DOHH2 (cell line): ENCODE results near the gene POP4.
"Not testable (repeated sequence)": the region's sequence is repeated elsewhere in the genome, so short reads cannot be mapped to it uniquely, and the experiment has no call there.

Experiments
- H3F3A ChIP-seq: fragments of 200-600 bp; sonication (generic), shearing (Covaris generic); 2 replicates; pipeline ENCODE4 v1.6.0; 2016; ENCODE audit warnings: antibody characterized with exemption, mild to moderate bottlenecking; ENCODE audit not compliant: control insufficient read depth, insufficient read depth
- H3K27ac ChIP-seq: fragments of 200-600 bp; sonication (generic); 2 replicates; pipeline ENCODE4 v1.5.1; 2014; ENCODE audit warnings: low read depth, mild to moderate bottlenecking, low read length, moderate library complexity
- H3K27me3 ChIP-seq: fragments of 200-600 bp; sonication (generic); 2 replicates; pipeline ENCODE4 v1.6.1; 2014; ENCODE audit warnings: mild to moderate bottlenecking, low read length, mixed read lengths; ENCODE audit not compliant: control insufficient read depth
- H3K36me3 ChIP-seq: fragments of 200-600 bp; sonication (generic); 2 replicates; pipeline ENCODE4 v1.6.1; 2014; ENCODE audit warnings: mild to moderate bottlenecking, low read length, moderate library complexity, mixed read lengths; ENCODE audit not compliant: control insufficient read depth
- H3K4me1 ChIP-seq: fragments of 200-600 bp; sonication (generic); 2 replicates; pipeline ENCODE4 v1.6.1; 2014; ENCODE audit warnings: mild to moderate bottlenecking, low read length, mixed read lengths; ENCODE audit not compliant: control insufficient read depth
- H3K4me2 ChIP-seq: fragments of 200-600 bp; sonication (generic); 2 replicates; pipeline ENCODE4 v1.6.0; 2014; ENCODE audit warnings: mild to moderate bottlenecking, low read length, moderate library complexity
- H3K4me3 ChIP-seq: fragments of 200-600 bp; sonication (generic); 2 replicates; pipeline ENCODE4 v1.5.1; 2014; ENCODE audit warnings: mild to moderate bottlenecking, low read length, mixed read lengths
- H3K79me2 ChIP-seq: fragments of 200-600 bp; sonication (generic); 2 replicates; pipeline ENCODE4 v1.6.1; 2014; ENCODE audit warnings: mild to moderate bottlenecking, low read length, mixed read lengths; ENCODE audit not compliant: control insufficient read depth
- H3K9me2 ChIP-seq: fragments of 200-600 bp; sonication (generic); replicated peaks from 2 replicates; pipeline ENCODE4 v1.6.1; 2014; ENCODE audit warnings: mild to moderate bottlenecking, low read length, mixed read lengths; ENCODE audit not compliant: control insufficient read depth
- H3K9me3 ChIP-seq: fragments of 200-600 bp; sonication (generic); 2 replicates; pipeline ENCODE4 v1.6.1; 2014; ENCODE audit warnings: antibody characterized with exemption, low read length, mixed read lengths; ENCODE audit not compliant: control insufficient read depth, insufficient read depth
- H4K20me1 ChIP-seq: fragments of 200-600 bp; sonication (generic); 2 replicates; pipeline ENCODE4 v1.6.0; 2014; ENCODE audit warnings: low read depth, mild to moderate bottlenecking, antibody characterized with exemption, low read length, moderate library complexity; ENCODE audit not compliant: control insufficient read depth, insufficient read depth
- CTCF ChIP-seq: fragments of 200-600 bp; sonication (generic); IDR thresholded peaks from one replicate; pipeline ENCODE4 v1.5.1; 2014; ENCODE audit warnings: antibody characterized with exemption, mild to moderate bottlenecking, low read depth, low read length; ENCODE audit not compliant: poor library complexity, severe bottlenecking
- EZH2phosphoT487 ChIP-seq: fragments of 200-600 bp; sonication (generic); IDR thresholded peaks from 2 replicates; pipeline ENCODE4 v1.6.1; 2017; ENCODE audit warnings: borderline replicate concordance, mild to moderate bottlenecking, antibody characterized with exemption, low read length, moderate library complexity, mixed read lengths

The POP4 gene

GRCh38 chr19:29625186-29625651, 19.1 kb downstream of the POP4 start:
- no peaks in the 10 kb centered on the region for H3K9me2 ChIP-seq
- no peaks in the 10 kb centered on the region for H3K36me3 ChIP-seq
- no peak overlapping the region for H3K27ac ChIP-seq
- H3F3A ChIP-seq, result no peaks in the 10 kb centered on the region
- H3K79me2 ChIP-seq, result no peaks in the 10 kb centered on the region
- 0 out of 2 replicates have a peak, but pooled peaks cover 11% of the 10 kb centered on the region for H3K27me3 ChIP-seq
- no peaks in the 10 kb centered on the region for H3K9me3 ChIP-seq
- H4K20me1 ChIP-seq, result no peaks in the 10 kb centered on the region
- H3K4me1 ChIP-seq, result no peaks in the 10 kb centered on the region
- no peak overlapping the region for H3K4me3 ChIP-seq
- no peak for TF ChIP-seq EZH2phosphoT487
- no peak for TF ChIP-seq CTCF
- no peak overlapping the region for H3K4me2 ChIP-seq

- Histone ChIP-seq H3K9me2 (no peaks in the 10 kb centered on the region), H3K4me1 (no peaks in the 10 kb centered on the region), H3K79me2 (no peaks in the 10 kb centered on the region), H3K4me3 (no peak overlapping the region), H3K4me2 (no peak overlapping the region), H3F3A (no peaks in the 10 kb centered on the region), H3K27me3 (0 out of 2 replicates have a peak, but pooled peaks cover 10% of the 10 kb centered on the region), H3K36me3 (no peaks in the 10 kb centered on the region), H4K20me1 (no peaks in the 10 kb centered on the region), H3K27ac (no peak overlapping the region), H3K9me3 (no peaks in the 10 kb centered on the region)
- no peak for TF ChIP-seq EZH2phosphoT487
Measured at GRCh38 chr19:29626386-29626785, 20.3 kb downstream of the POP4 start.

GRCh38 chr19:29626832-29627231, 20.7 kb downstream of the POP4 start:
- not testable (repeated sequence) for H3K9me2 ChIP-seq

GRCh38 chr19:29628661-29629385, 22.7 kb downstream of the POP4 start:
- Histone ChIP-seq H3K4me3 (no peak overlapping the region), H4K20me1 (no peaks in the 10 kb centered on the region), H3K9me3 (no peaks in the 10 kb centered on the region), H3K4me2 (no peak overlapping the region), H3K4me1 (peaks cover 13% of the 10 kb centered on the region), H3K27me3 (no peaks in the 10 kb centered on the region), H3K27ac (no peak overlapping the region), H3K79me2 (no peaks in the 10 kb centered on the region), H3K36me3 (no peaks in the 10 kb centered on the region), H3K9me2 (no peaks in the 10 kb centered on the region), H3F3A (no peaks in the 10 kb centered on the region)
- TF ChIP-seq EZH2phosphoT487 (no peak), CTCF (no peak)

More at GRCh38 chr19:29626832-29627231, 20.7 kb downstream of the POP4 start:
- H3K4me2 ChIP-seq, H3K4me3 ChIP-seq, H3K27me3 ChIP-seq, H3K9me3 ChIP-seq, H3K79me2 ChIP-seq, H3K36me3 ChIP-seq, H3K4me1 ChIP-seq, H3K27ac ChIP-seq, H4K20me1 ChIP-seq, H3F3A ChIP-seq: not testable (repeated sequence)
